Activated CD8-positive, alpha-beta T cell treated with anti-CD3 and anti-CD28 coated beads for 36 hours (primary cell): ENCODE measurements around the gene GJB2. TPM values are rescaled to one million over a fixed set of nuclear protein-coding genes. Genes with fewer than 3 reads are reported as not detected.

ENCODE experiments used
- ATAC-seq: fragments of 200-7000 bp; cut with Tn5 transposase; one replicate; pipeline ENCODE4 v1.10.0; 2021; ENCODE audit warnings: mild to moderate bottlenecking, moderate library complexity
- CTCF ChIA-PET: fragments of 350-600 bp; sonication (Branson Sonifier 250); formaldehyde crosslinking; loops from one replicate; lab custom pipeline; 2021; ENCODE audit warnings: antibody characterized with exemption; lab: Charles Lee
- POLR2A ChIA-PET: fragments of 350-600 bp; sonication (Branson Sonifier 250); formaldehyde crosslinking; loops from one replicate; lab custom pipeline; 2021; ENCODE audit warnings: antibody characterized with exemption; lab: Charles Lee
- DNase-seq: peaks from one replicate; pipeline ENCODE4 v3.0.0-alpha.2; 2020
- H3K27ac Mint-ChIP-seq: one replicate; pipeline ENCODE4 v1.8.0; 2021; ENCODE audit warnings: mild to moderate bottlenecking, mixed read lengths
- H3K27me3 Mint-ChIP-seq: one replicate; pipeline ENCODE4 v1.8.0; 2021; ENCODE audit warnings: mixed read lengths
- H3K36me3 Mint-ChIP-seq: one replicate; pipeline ENCODE4 v1.8.0; 2021; ENCODE audit warnings: low read depth, mixed read lengths
- H3K4me1 Mint-ChIP-seq: one replicate; pipeline ENCODE4 v1.8.0; 2021; ENCODE audit warnings: low read depth, mixed read lengths
- H3K4me3 Mint-ChIP-seq: one replicate; pipeline ENCODE4 v1.8.0; 2021; ENCODE audit warnings: mild to moderate bottlenecking, moderate library complexity, mixed read lengths
- H3K9me3 Mint-ChIP-seq: one replicate; pipeline ENCODE4 v1.8.0; 2021; ENCODE audit warnings: mixed read lengths
- CTCF ChIP-seq: fragments of 200-600 bp; IDR thresholded peaks from one replicate; pipeline ENCODE4 v1.8.0; 2022; ENCODE audit warnings: antibody characterized with exemption, mild to moderate bottlenecking
- intact Hi-C: fragments of 100-400 bp; cut with micrococcal nuclease; formaldehyde crosslinking; loops from one replicate; pipeline ENCODE4 v1.10.0; 2022
- total RNA-seq, 2 experiments: library from RNA; stranded (reverse); gene quantifications; one replicate each; pipeline ENCODE4 v1.2.3, GENCODE V29; 2021

GJB2 gene
- total RNA-seq, 2 experiments from 2014 or later, result 0.83 to 1.1 TPM

GRCh38 chr13:20175907-20176652, 16.7 kb downstream of the GJB2 start:
- ATAC-seq (no peak), DNase-seq (no peak)
- peaks cover 62% of the 10 kb centered on the region for H3K27me3 Mint-ChIP-seq
- H3K9me3 Mint-ChIP-seq, result no peaks in the 10 kb centered on the region
- no peak overlapping the region for H3K4me3 Mint-ChIP-seq
- POLR2A ChIA-PET, result no interaction called here
- H3K4me1 Mint-ChIP-seq, result peaks cover 27% of the 10 kb centered on the region
- H3K36me3 Mint-ChIP-seq, result no peaks in the 10 kb centered on the region
- no peak overlapping the region for H3K27ac Mint-ChIP-seq
- TF ChIP-seq CTCF, result no peak
- CTCF ChIA-PET, result interaction anchor here (0.7 to 2.2 kb wide), 3 partner anchors 21 to 749 kb away, joined by 3 to 7 read pairs (median 4); no protein-coding TSS in a partner anchor
- intact Hi-C loops, result no loop called here

GRCh38 chr13:20175406-20175794, 17.3 kb downstream of the GJB2 start:
- intact Hi-C loops, result no loop called here
- Mint-ChIP-seq H3K27ac (no peak overlapping the region), H3K27me3 (peaks cover 59% of the 10 kb centered on the region), H3K4me3 (no peak overlapping the region), H3K9me3 (no peaks in the 10 kb centered on the region), H3K36me3 (no peaks in the 10 kb centered on the region), H3K4me1 (peaks cover 27% of the 10 kb centered on the region)
- no peak for TF ChIP-seq CTCF
- DNase-seq (no peak), ATAC-seq (no peak)
- ChIA-PET POLR2A (no interaction called here), CTCF (interaction anchor here (1.9 to 2.2 kb wide), 2 partner anchors 22 to 750 kb away, joined by 4 to 7 read pairs; no protein-coding TSS in a partner anchor)

GRCh38 chr13:20174656-20175405, 17.9 kb downstream of the GJB2 start:
- peak; percentile 94 for DNase-seq
- POLR2A ChIA-PET, result no interaction called here
- CTCF ChIA-PET, result interaction anchor here (1.9 to 2.2 kb wide), 2 partner anchors 22 to 750 kb away, joined by 4 to 7 read pairs; no protein-coding TSS in a partner anchor
- peaks cover 62% of the 10 kb centered on the region for H3K27me3 Mint-ChIP-seq
- no peaks in the 10 kb centered on the region for H3K36me3 Mint-ChIP-seq
- peak; percentile 96 for ATAC-seq
- no peak overlapping the region for H3K27ac Mint-ChIP-seq
- no peak for TF ChIP-seq CTCF
- intact Hi-C loops, result no loop called here
- H3K9me3 Mint-ChIP-seq, result no peaks in the 10 kb centered on the region
- peaks cover 27% of the 10 kb centered on the region for H3K4me1 Mint-ChIP-seq
- H3K4me3 Mint-ChIP-seq, result no peak overlapping the region

GRCh38 chr13:20173116-20173746, 19.5 kb downstream of the GJB2 start:
- H3K9me3 Mint-ChIP-seq, result no peaks in the 10 kb centered on the region
- intact Hi-C loops, result no loop called here
- DNase-seq (peak; percentile 14), ATAC-seq (no peak)
- ChIA-PET POLR2A (no interaction called here), CTCF (interaction anchor here (1.5 kb wide), 1 partner anchor 9 kb away, joined by 5 read pairs; no protein-coding TSS in a partner anchor)
- no peak overlapping the region for H3K4me3 Mint-ChIP-seq
- H3K36me3 Mint-ChIP-seq, result no peaks in the 10 kb centered on the region
- H3K27ac Mint-ChIP-seq, result no peak overlapping the region
- peaks cover 31% of the 10 kb centered on the region for H3K4me1 Mint-ChIP-seq
- H3K27me3 Mint-ChIP-seq, result peaks cover 57% of the 10 kb centered on the region
- no peak for TF ChIP-seq CTCF
